ENCODE measurements around the gene SPON2.
"Not testable (repeated sequence)": the region's sequence is repeated elsewhere in the genome, so short reads cannot be mapped to it uniquely, and the experiment has no call there.

SPON2 gene

GRCh38 chr4:1137850-1138249 lies 34.5 kb downstream of the SPON2 start:
- no peak overlapping the region for H3K4me3 ChIP-seq (ENCODE audit: low read depth, low read length)
- in situ Hi-C loops (cut with HindIII; ENCODE audit: low sequenced_read_pairs), result no loop called here
- DNase-seq (ENCODE audit: low read depth), result no peak
- no peak for TF ChIP-seq CTCF (IDR thresholded peaks at IDR 0.05; ENCODE audit: low read depth, low read length, missing control alignments)

- H3K4me3 ChIP-seq (ENCODE audit: low read depth, low read length), result no peak overlapping the region
- no peak for DNase-seq (ENCODE audit: low read depth)
- in situ Hi-C loops (cut with HindIII; ENCODE audit: low sequenced_read_pairs), result no loop called here
- TF ChIP-seq CTCF (IDR thresholded peaks at IDR 0.05; ENCODE audit: low read depth, low read length, missing control alignments), result no peak
Observed at GRCh38 chr4:1137063-1137776, 35.2 kb downstream of the SPON2 start.

GRCh38 chr4:1136048-1136447 lies 36.3 kb downstream of the SPON2 start:
- in situ Hi-C loops (cut with HindIII; ENCODE audit: low sequenced_read_pairs), result no loop called here
- no peak for DNase-seq (ENCODE audit: low read depth)

GRCh38 chr4:1133033-1133432 lies 39.4 kb downstream of the SPON2 start:
- H3K4me3 ChIP-seq (ENCODE audit: low read depth, low read length), result no peak overlapping the region
- in situ Hi-C loops (cut with HindIII; ENCODE audit: low sequenced_read_pairs), result no loop called here
- TF ChIP-seq CTCF (IDR thresholded peaks at IDR 0.05; ENCODE audit: low read depth, low read length, missing control alignments), result no peak
- no peak for DNase-seq (ENCODE audit: low read depth)

More at GRCh38 chr4:1136048-1136447, 36.3 kb downstream of the SPON2 start:
- no peak for TF ChIP-seq CTCF (IDR thresholded peaks at IDR 0.05; ENCODE audit: low read depth, low read length, missing control alignments)
- H3K4me3 ChIP-seq (ENCODE audit: low read depth, low read length), result no peak overlapping the region

GRCh38 chr4:1130316-1131186 lies 41.8 kb downstream of the SPON2 start:
- peak; percentile 57 for DNase-seq (ENCODE audit: low read depth)
- no peak overlapping the region for H3K4me3 ChIP-seq (ENCODE audit: low read depth, low read length)
- in situ Hi-C loops (cut with HindIII; ENCODE audit: low sequenced_read_pairs), result no loop called here
- TF ChIP-seq CTCF (IDR thresholded peaks at IDR 0.05; ENCODE audit: low read depth, low read length, missing control alignments), result peak; percentile 100

- DNase-seq (ENCODE audit: low read depth), result no peak
- no peak overlapping the region for H3K4me3 ChIP-seq (ENCODE audit: low read depth, low read length)
- in situ Hi-C loops (cut with HindIII; ENCODE audit: low sequenced_read_pairs), result no loop called here
Observed at GRCh38 chr4:1126506-1126905, 45.9 kb downstream of the SPON2 start.

GRCh38 chr4:1125466-1125865 lies 46.9 kb downstream of the SPON2 start:
- in situ Hi-C loops (cut with HindIII; ENCODE audit: low sequenced_read_pairs); DNase-seq (ENCODE audit: low read depth); H3K4me3 ChIP-seq (ENCODE audit: low read depth, low read length): not testable (repeated sequence)

More at GRCh38 chr4:1126506-1126905, 45.9 kb downstream of the SPON2 start:
- no peak for TF ChIP-seq CTCF (IDR thresholded peaks at IDR 0.05; ENCODE audit: low read depth, low read length, missing control alignments)
